HK-2 (cell line): ENCODE results near the gene SLC27A2.
"Not testable (repeated sequence)": the region's sequence is repeated elsewhere in the genome, so short reads cannot be mapped to it uniquely, and the experiment has no call there.

ENCODE experiments used
- DNase-seq: peaks from one replicate; pipeline ENCODE4 v3.0.0-alpha.2; 2018; ENCODE audit not compliant: unreplicated experiment

SLC27A2 gene

GRCh38 chr15:50163719-50164410, 18.1 kb upstream of the SLC27A2 start:
- DNase-seq, result no peak

GRCh38 chr15:50164458-50164857, 17.5 kb upstream of the SLC27A2 start:
- DNase-seq, result no peak

GRCh38 chr15:50166216-50166615, 15.8 kb upstream of the SLC27A2 start:
- no peak for DNase-seq

- no peak for DNase-seq
These were observed 14.9 kb upstream of the SLC27A2 start for GRCh38 chr15:50167110-50167509.

GRCh38 chr15:50168379-50168778, 13.6 kb upstream of the SLC27A2 start:
- no peak for DNase-seq

GRCh38 chr15:50168783-50169411, 13.1 kb upstream of the SLC27A2 start:
- no peak for DNase-seq

- DNase-seq, result not testable (repeated sequence)
These were observed 9.6 kb upstream of the SLC27A2 start for GRCh38 chr15:50172360-50172895.

- no peak for DNase-seq
These were observed 5.1 kb upstream of the SLC27A2 start for GRCh38 chr15:50176869-50177268.

GRCh38 chr15:50180091-50180490, 1.9 kb upstream of the SLC27A2 start:
- no peak for DNase-seq

GRCh38 chr15:50180582-50180981, 1.4 kb upstream of the SLC27A2 start:
- no peak for DNase-seq

- no peak for DNase-seq
These were observed 611 bp upstream of the SLC27A2 start for GRCh38 chr15:50181201-50181968.

GRCh38 chr15:50182219-50183013, 420 bp downstream of the SLC27A2 start:
- no peak for DNase-seq

- no peak for DNase-seq
These were observed 1.3 kb downstream of the SLC27A2 start for GRCh38 chr15:50183112-50183794.

GRCh38 chr15:50184863-50185504, 3.0 kb downstream of the SLC27A2 start:
- no peak for DNase-seq

GRCh38 chr15:50186090-50186489, 4.1 kb downstream of the SLC27A2 start:
- DNase-seq, result no peak

- DNase-seq, result no peak
These were observed 4.8 kb downstream of the SLC27A2 start for GRCh38 chr15:50186752-50187151.

GRCh38 chr15:50187525-50187924, 5.5 kb downstream of the SLC27A2 start:
- DNase-seq, result no peak

- DNase-seq, result no peak
These were observed 6.0 kb downstream of the SLC27A2 start for GRCh38 chr15:50187997-50188396.

- DNase-seq, result not testable (repeated sequence)
These were observed 6.8 kb downstream of the SLC27A2 start for GRCh38 chr15:50188793-50189192.

GRCh38 chr15:50189633-50190032, 7.6 kb downstream of the SLC27A2 start:
- DNase-seq, result no peak

GRCh38 chr15:50190166-50190570, 8.2 kb downstream of the SLC27A2 start:
- no peak for DNase-seq
